Activated naive CD4-positive, alpha-beta T cell treated with anti-CD3 and anti-CD28 coated beads, Interleukin-2, amount 50 U/mL, for 16 hours (primary cell): ENCODE data around the gene ECHDC3.

Experiments used
- DNase-seq: peaks from one replicate; pipeline ENCODE4 v3.0.0-alpha.2; 2020

ECHDC3 gene

GRCh38 chr10:11787846-11788245 lies 45.7 kb downstream of the ECHDC3 start:
- no peak for DNase-seq

GRCh38 chr10:11789306-11789705 lies 47.1 kb downstream of the ECHDC3 start:
- no peak for DNase-seq

GRCh38 chr10:11789956-11790355 lies 47.8 kb downstream of the ECHDC3 start:
- DNase-seq, result no peak

- DNase-seq, result no peak
These were observed 51.7 kb downstream of the ECHDC3 start for GRCh38 chr10:11793762-11794479.

GRCh38 chr10:11794566-11794965 lies 52.4 kb downstream of the ECHDC3 start:
- DNase-seq, result no peak

- no peak for DNase-seq
These were observed 53.1 kb downstream of the ECHDC3 start for GRCh38 chr10:11795101-11795920.

- DNase-seq, result no peak
These were observed 54.3 kb downstream of the ECHDC3 start for GRCh38 chr10:11796474-11796873.

- DNase-seq, result no peak
These were observed 55.1 kb downstream of the ECHDC3 start for GRCh38 chr10:11797281-11797680.

- no peak for DNase-seq
These were observed 55.9 kb downstream of the ECHDC3 start for GRCh38 chr10:11797847-11798633.

GRCh38 chr10:11798845-11799735 lies 56.9 kb downstream of the ECHDC3 start:
- no peak for DNase-seq

GRCh38 chr10:11799736-11800080 lies 57.5 kb downstream of the ECHDC3 start:
- DNase-seq, result no peak

GRCh38 chr10:11804336-11804735 lies 62.2 kb downstream of the ECHDC3 start:
- no peak for DNase-seq

GRCh38 chr10:11805792-11806191 lies 63.6 kb downstream of the ECHDC3 start:
- no peak for DNase-seq

- DNase-seq, result no peak
These were observed 64.5 kb downstream of the ECHDC3 start for GRCh38 chr10:11806706-11807105.

- no peak for DNase-seq
These were observed 66.6 kb downstream of the ECHDC3 start for GRCh38 chr10:11808808-11809207.

- DNase-seq, result no peak
These were observed 68.2 kb downstream of the ECHDC3 start for GRCh38 chr10:11810313-11810766.

- DNase-seq, result no peak
These were observed 68.8 kb downstream of the ECHDC3 start for GRCh38 chr10:11810973-11811372.

- no peak for DNase-seq
These were observed 71.0 kb downstream of the ECHDC3 start for GRCh38 chr10:11813177-11813576.
